ENCODE results near the gene CIDEB. TPM values are rescaled to one million over a fixed set of nuclear protein-coding genes. Genes with fewer than 3 reads are reported as not detected.

CIDEB gene
- polyA plus RNA-seq, 1 donor = 105 TPM

DNA sequence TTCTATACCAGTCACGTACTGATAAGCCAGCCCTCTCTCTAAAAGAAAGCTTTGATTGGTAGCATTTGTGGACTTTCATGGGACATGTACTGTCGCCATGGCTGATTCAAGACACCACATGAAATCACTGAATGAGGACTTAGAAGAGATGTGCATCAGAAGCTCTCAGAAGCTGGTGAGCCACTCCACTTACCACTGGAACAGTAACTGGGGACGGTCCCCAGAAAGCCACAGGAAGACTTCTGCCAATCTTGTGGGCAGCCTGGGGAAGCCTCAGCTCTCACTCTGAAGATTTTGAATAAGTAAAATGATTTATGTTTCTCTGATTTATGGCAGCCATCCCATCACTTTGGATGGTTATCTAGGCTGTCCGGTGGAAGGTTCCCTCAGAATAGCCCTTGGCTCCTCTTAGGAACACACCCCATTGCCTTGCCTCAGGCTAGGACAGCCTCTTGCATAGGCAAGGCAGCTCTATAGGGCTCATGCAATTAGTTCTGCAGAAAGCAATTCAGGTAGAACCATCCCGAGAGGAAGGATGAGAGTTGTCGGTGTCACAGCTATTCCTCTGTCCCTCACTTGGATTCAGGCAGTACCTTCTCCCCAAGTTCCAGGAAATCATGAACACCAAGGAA is 18.0 kb downstream of the CIDEB start:
- DNase-seq = no peak
- Histone ChIP-seq H3K4me3 (ENCODE audit: low read length) (no peak overlapping the region), H3K36me3 (ENCODE audit: control insufficient read depth, insufficient read depth, low read length) (peaks cover 40% of the 10 kb centered on the region), H3K27ac (ENCODE audit: low read length) (no peak overlapping the region), H3K27me3 (ENCODE audit: control insufficient read depth, insufficient read depth, low read length) (no peaks in the 10 kb centered on the region), H3K9me3 (ENCODE audit: control insufficient read depth, low read depth, low read length) (no peaks in the 10 kb centered on the region), H3K4me1 (ENCODE audit: control insufficient read depth, insufficient read depth, low read length) (no peaks in the 10 kb centered on the region)
- WGBS (ENCODE audit: insufficient coverage, low lambda C conversion rate) = no CpG with 5 or more reads among the region's 6 CpGs

DNA sequence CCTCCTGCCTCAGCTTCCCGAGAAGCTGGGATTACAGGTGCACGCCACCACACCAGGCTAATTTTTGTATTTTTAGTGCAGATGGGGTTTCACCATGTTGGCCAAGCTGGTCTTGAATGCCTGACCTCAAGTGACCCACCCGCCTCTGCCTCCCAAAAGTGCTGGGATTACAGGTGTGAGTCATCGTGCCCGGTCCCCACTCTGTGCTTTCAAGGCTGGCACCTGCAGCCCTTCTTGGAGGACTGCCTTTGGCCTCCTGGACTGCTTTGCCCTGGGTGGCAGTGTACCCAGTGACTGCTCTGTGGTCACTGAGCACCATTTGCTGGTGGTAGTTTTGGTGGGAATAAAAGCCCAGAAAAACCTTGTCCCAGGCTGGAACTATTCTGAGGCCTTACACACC is 20.8 kb downstream of the CIDEB start:
- peaks cover 29% of the 10 kb centered on the region for H3K36me3 ChIP-seq (ENCODE audit: control insufficient read depth, insufficient read depth, low read length)
- H3K27me3 ChIP-seq (ENCODE audit: control insufficient read depth, insufficient read depth, low read length) = no peaks in the 10 kb centered on the region
- WGBS (ENCODE audit: insufficient coverage, low lambda C conversion rate) = no CpG with 5 or more reads among the region's 5 CpGs
- H3K4me3 ChIP-seq (ENCODE audit: low read length) = no peak overlapping the region
- no peak for DNase-seq
- no peaks in the 10 kb centered on the region for H3K4me1 ChIP-seq (ENCODE audit: control insufficient read depth, insufficient read depth, low read length)
- H3K9me3 ChIP-seq (ENCODE audit: control insufficient read depth, low read depth, low read length) = no peaks in the 10 kb centered on the region
- H3K27ac ChIP-seq (ENCODE audit: low read length) = no peak overlapping the region

GRCh38 chr14:24285351-24285750 is 22.4 kb downstream of the CIDEB start:
- Histone ChIP-seq H3K27ac (ENCODE audit: low read length) (no peak overlapping the region), H3K4me1 (ENCODE audit: control insufficient read depth, insufficient read depth, low read length) (no peaks in the 10 kb centered on the region), H3K36me3 (ENCODE audit: control insufficient read depth, insufficient read depth, low read length) (peaks cover 13% of the 10 kb centered on the region), H3K4me3 (ENCODE audit: low read length) (no peak overlapping the region), H3K9me3 (ENCODE audit: control insufficient read depth, low read depth, low read length) (no peaks in the 10 kb centered on the region), H3K27me3 (ENCODE audit: control insufficient read depth, insufficient read depth, low read length) (no peaks in the 10 kb centered on the region)
- no peak for DNase-seq
- WGBS (ENCODE audit: insufficient coverage, low lambda C conversion rate) = no CpG with 5 or more reads among the region's 4 CpGs

- Histone ChIP-seq H3K27me3 (ENCODE audit: control insufficient read depth, insufficient read depth, low read length) (no peaks in the 10 kb centered on the region), H3K27ac (ENCODE audit: low read length) (no peak overlapping the region), H3K4me1 (ENCODE audit: control insufficient read depth, insufficient read depth, low read length) (no peaks in the 10 kb centered on the region), H3K9me3 (ENCODE audit: control insufficient read depth, low read depth, low read length) (no peaks in the 10 kb centered on the region), H3K4me3 (ENCODE audit: low read length) (no peak overlapping the region), H3K36me3 (ENCODE audit: control insufficient read depth, insufficient read depth, low read length) (peaks cover 5% of the 10 kb centered on the region)
- no peak for DNase-seq
- no CpG with 5 or more reads among the region's 11 CpGs for WGBS (ENCODE audit: insufficient coverage, low lambda C conversion rate)
Measured at GRCh38 chr14:24284501-24285035, 23.2 kb downstream of the CIDEB start.

GRCh38 chr14:24283796-24284460 is 23.8 kb downstream of the CIDEB start:
- H3K9me3 ChIP-seq (ENCODE audit: control insufficient read depth, low read depth, low read length) = no peaks in the 10 kb centered on the region
- H3K27ac ChIP-seq (ENCODE audit: low read length) = no peak overlapping the region
- WGBS (ENCODE audit: insufficient coverage, low lambda C conversion rate) = no CpG with 5 or more reads among the region's 5 CpGs
- no peaks in the 10 kb centered on the region for H3K27me3 ChIP-seq (ENCODE audit: control insufficient read depth, insufficient read depth, low read length)
- H3K4me1 ChIP-seq (ENCODE audit: control insufficient read depth, insufficient read depth, low read length) = no peaks in the 10 kb centered on the region
- no peak overlapping the region for H3K4me3 ChIP-seq (ENCODE audit: low read length)
- DNase-seq = no peak
- no peaks in the 10 kb centered on the region for H3K36me3 ChIP-seq (ENCODE audit: control insufficient read depth, insufficient read depth, low read length)

- H3K4me1 ChIP-seq (ENCODE audit: control insufficient read depth, insufficient read depth, low read length) = no peaks in the 10 kb centered on the region
- H3K9me3 ChIP-seq (ENCODE audit: control insufficient read depth, low read depth, low read length) = no peaks in the 10 kb centered on the region
- WGBS (ENCODE audit: insufficient coverage, low lambda C conversion rate) = no CpG with 5 or more reads among the region's 3 CpGs
Measured at GRCh38 chr14:24282736-24283135, 25.0 kb downstream of the CIDEB start.

GRCh38 chr14:24281636-24282035 is 26.1 kb downstream of the CIDEB start:
- Histone ChIP-seq H3K27ac (ENCODE audit: low read length) (no peak overlapping the region), H3K27me3 (ENCODE audit: control insufficient read depth, insufficient read depth, low read length) (no peaks in the 10 kb centered on the region), H3K36me3 (ENCODE audit: control insufficient read depth, insufficient read depth, low read length) (no peaks in the 10 kb centered on the region), H3K9me3 (ENCODE audit: control insufficient read depth, low read depth, low read length) (no peaks in the 10 kb centered on the region), H3K4me1 (ENCODE audit: control insufficient read depth, insufficient read depth, low read length) (no peaks in the 10 kb centered on the region), H3K4me3 (ENCODE audit: low read length) (no peak overlapping the region)
- 100% methylated on average over 1 of the region's 7 CpGs for WGBS (ENCODE audit: insufficient coverage, low lambda C conversion rate)
- DNase-seq = no peak

More at GRCh38 chr14:24282736-24283135, 25.0 kb downstream of the CIDEB start:
- DNase-seq = no peak
- no peaks in the 10 kb centered on the region for H3K27me3 ChIP-seq (ENCODE audit: control insufficient read depth, insufficient read depth, low read length)
- H3K36me3 ChIP-seq (ENCODE audit: control insufficient read depth, insufficient read depth, low read length) = no peaks in the 10 kb centered on the region
- H3K4me3 ChIP-seq (ENCODE audit: low read length) = no peak overlapping the region
- H3K27ac ChIP-seq (ENCODE audit: low read length) = no peak overlapping the region

DNA sequence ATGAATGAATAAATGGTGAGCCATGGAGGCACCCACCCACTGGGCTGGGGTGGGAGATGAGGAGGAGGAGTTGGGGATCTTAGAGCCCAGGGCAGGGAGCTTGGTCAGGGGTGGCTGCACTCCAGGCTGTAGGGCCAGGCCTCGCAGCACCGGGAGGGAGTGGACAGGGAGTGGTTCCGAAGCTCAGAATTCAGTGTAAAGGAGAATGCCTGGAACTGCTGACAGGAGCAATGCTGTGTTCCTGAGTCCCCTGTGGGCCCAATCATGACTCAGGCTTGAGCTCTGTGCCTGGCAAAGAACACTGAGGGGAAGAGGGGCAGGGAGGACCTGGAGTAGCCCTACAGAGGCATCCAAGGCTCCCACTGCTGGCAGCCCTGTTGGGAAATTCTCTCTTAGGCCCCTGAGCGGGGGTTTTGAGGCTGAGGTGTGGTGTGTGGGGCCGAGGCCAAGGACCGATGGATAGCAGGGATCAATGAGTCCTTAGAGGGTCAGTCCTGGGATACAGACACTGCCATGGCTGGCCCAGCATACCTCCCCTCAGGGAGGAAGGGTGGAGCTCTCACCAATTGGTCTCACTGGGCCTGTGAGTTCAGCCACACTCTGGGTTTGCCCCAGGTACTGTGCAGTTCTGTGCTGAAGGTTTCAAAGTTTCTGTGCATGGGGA is 26.8 kb downstream of the CIDEB start:
- DNase-seq = no peak
- H3K4me3 ChIP-seq (ENCODE audit: low read length) = no peak overlapping the region
- no peak overlapping the region for H3K27ac ChIP-seq (ENCODE audit: low read length)
- H3K27me3 ChIP-seq (ENCODE audit: control insufficient read depth, insufficient read depth, low read length) = no peaks in the 10 kb centered on the region
- no CpG with 5 or more reads among the region's 6 CpGs for whole genome bisulfite sequencing (ENCODE audit: insufficient coverage, low lambda C conversion rate)
- H3K4me1 ChIP-seq (ENCODE audit: control insufficient read depth, insufficient read depth, low read length) = no peaks in the 10 kb centered on the region
- H3K36me3 ChIP-seq (ENCODE audit: control insufficient read depth, insufficient read depth, low read length) = no peaks in the 10 kb centered on the region
- H3K9me3 ChIP-seq (ENCODE audit: control insufficient read depth, low read depth, low read length) = no peaks in the 10 kb centered on the region

- H3K4me1 ChIP-seq (ENCODE audit: control insufficient read depth, insufficient read depth, low read length) = no peaks in the 10 kb centered on the region
- no peaks in the 10 kb centered on the region for H3K36me3 ChIP-seq (ENCODE audit: control insufficient read depth, insufficient read depth, low read length)
- no peaks in the 10 kb centered on the region for H3K9me3 ChIP-seq (ENCODE audit: control insufficient read depth, low read depth, low read length)
- H3K27ac ChIP-seq (ENCODE audit: low read length) = no peak overlapping the region
- no peak overlapping the region for H3K4me3 ChIP-seq (ENCODE audit: low read length)
- DNase-seq = no peak
- no CpG with 5 or more reads among the region's 11 CpGs for WGBS (ENCODE audit: insufficient coverage, low lambda C conversion rate)
- no peaks in the 10 kb centered on the region for H3K27me3 ChIP-seq (ENCODE audit: control insufficient read depth, insufficient read depth, low read length)
Measured at GRCh38 chr14:24279301-24280186, 28.2 kb downstream of the CIDEB start.

- no peak overlapping the region for H3K4me3 ChIP-seq (ENCODE audit: low read length)
- no peaks in the 10 kb centered on the region for H3K9me3 ChIP-seq (ENCODE audit: control insufficient read depth, low read depth, low read length)
- DNase-seq = no peak
- H3K36me3 ChIP-seq (ENCODE audit: control insufficient read depth, insufficient read depth, low read length) = no peaks in the 10 kb centered on the region
- no peaks in the 10 kb centered on the region for H3K4me1 ChIP-seq (ENCODE audit: control insufficient read depth, insufficient read depth, low read length)
- H3K27me3 ChIP-seq (ENCODE audit: control insufficient read depth, insufficient read depth, low read length) = no peaks in the 10 kb centered on the region
- H3K27ac ChIP-seq (ENCODE audit: low read length) = no peak overlapping the region
- WGBS (ENCODE audit: insufficient coverage, low lambda C conversion rate) = 94% methylated on average over 2 of the region's 5 CpGs
Measured at GRCh38 chr14:24278424-24278823, 29.4 kb downstream of the CIDEB start.
